Coronary artery (tissue), 2 donors: Measurements from ENCODE around the gene SLC6A11.

ENCODE experiments used
- DNase-seq: peaks from one replicate; pipeline ENCODE4 v3.0.0-alpha.2; 2017; ENCODE audit warnings: low spot score
- H3K27ac ChIP-seq, 2 donors: fragments of 200-600 bp; sonication (generic); one replicate each; pipeline ENCODE4 v1.5.1; 2016 to 2019
- H3K4me3 ChIP-seq: fragments of 200-600 bp; sonication (generic); 2 replicates; pipeline ENCODE4 v1.5.1; 2016; ENCODE audit warnings: mild to moderate bottlenecking, moderate library complexity
- CTCF ChIP-seq: fragments of 200-600 bp; sonication (generic); IDR thresholded peaks from one replicate; pipeline ENCODE4 v1.5.1; 2019; ENCODE audit warnings: antibody characterized with exemption

Gene SLC6A11

GRCh38 chr3:10792208-10792607, 23.8 kb upstream of the SLC6A11 start:
- no peak overlapping the region for H3K4me3 ChIP-seq
- DNase-seq, result no peak
- TF ChIP-seq CTCF, result no peak
- no peak overlapping the region for H3K27ac ChIP-seq

- Histone ChIP-seq H3K27ac (no peak overlapping the region), H3K4me3 (no peak overlapping the region)
- no peak for TF ChIP-seq CTCF
- no peak for DNase-seq
Measured at GRCh38 chr3:10798600-10799367, 17.2 kb upstream of the SLC6A11 start.

- no peak overlapping the region for H3K27ac ChIP-seq
- TF ChIP-seq CTCF, result no peak
- no peak for DNase-seq
Measured at GRCh38 chr3:10804183-10804648, 11.8 kb upstream of the SLC6A11 start.

GRCh38 chr3:10806006-10806405, 10.0 kb upstream of the SLC6A11 start:
- no peak overlapping the region for H3K4me3 ChIP-seq
- no peak for DNase-seq
- no peak overlapping the region for H3K27ac ChIP-seq
- no peak for TF ChIP-seq CTCF

More at GRCh38 chr3:10804183-10804648, 11.8 kb upstream of the SLC6A11 start:
- H3K4me3 ChIP-seq, result no peak overlapping the region

GRCh38 chr3:10808130-10808735, 7.8 kb upstream of the SLC6A11 start:
- no peak for TF ChIP-seq CTCF
- no peak for DNase-seq
- Histone ChIP-seq H3K27ac (no peak overlapping the region), H3K4me3 (no peak overlapping the region)

GRCh38 chr3:10808974-10809373, 7.1 kb upstream of the SLC6A11 start:
- Histone ChIP-seq H3K4me3 (no peak overlapping the region), H3K27ac (no peak overlapping the region)
- DNase-seq, result no peak
- TF ChIP-seq CTCF, result no peak

GRCh38 chr3:10810376-10810775, 5.7 kb upstream of the SLC6A11 start:
- no peak for TF ChIP-seq CTCF
- no peak overlapping the region for H3K27ac ChIP-seq
- DNase-seq, result no peak
- no peak overlapping the region for H3K4me3 ChIP-seq
